H1 (cell line): Measurements from ENCODE around the gene BRCA2. TPM values are rescaled to one million over a fixed set of nuclear protein-coding genes. Genes with fewer than 3 reads are reported as not detected.

Source experiments
- CTCF ChIA-PET: fragments of 300-600 bp; sonication (Branson Sonifier 250); formaldehyde crosslinking; loops from one replicate; lab custom pipeline; 2021; ENCODE audit not compliant: partially characterized antibody; lab: Charles Lee
- POLR2A ChIA-PET: fragments of 300-600 bp; sonication (Branson Sonifier 250); formaldehyde crosslinking; loops from one replicate; lab custom pipeline; 2021; ENCODE audit warnings: inconsistent platforms; ENCODE audit not compliant: partially characterized antibody; lab: Charles Lee
- DNase-seq, 2 experiments: peaks; one replicate each; pipeline versions ENCODE4 v3.0.0 to v3.0.0-alpha.2; 2010 to 2022; ENCODE audit warnings: low spot score in 2 of 2, low read depth in 1 of 2, mixed read lengths in 1 of 2
- FAIRE-seq: peaks from 2 replicates; lab custom pipeline; 2011; peaks lifted over from hg19 to GRCh38; lab: Jason Lieb, UNC
- H2AFZ ChIP-seq: 2 replicates; pipeline ENCODE4 v1.8.1; 2012; ENCODE audit warnings: low read length, inconsistent platforms
- H2AK5ac ChIP-seq: 2 replicates; pipeline ENCODE4 v1.6.1; 2013; ENCODE audit warnings: low read depth, low read length
- H2BK120ac ChIP-seq: replicated peaks from 2 replicates; pipeline ENCODE3; 2013; ENCODE audit warnings: low read depth, low read length, inconsistent platforms
- H2BK12ac ChIP-seq: 2 replicates; pipeline ENCODE4 v1.6.1; 2013; ENCODE audit warnings: low read depth, low read length
- H2BK15ac ChIP-seq: 2 replicates; pipeline ENCODE4 v1.6.1; 2013; ENCODE audit warnings: low read length
- H2BK20ac ChIP-seq: 2 replicates; pipeline ENCODE4 v1.6.1; 2013; ENCODE audit warnings: low read length
- H2BK5ac ChIP-seq: 2 replicates; pipeline ENCODE4 v1.6.1; 2013; ENCODE audit warnings: low read depth, low read length
- H3K14ac ChIP-seq: 2 replicates; pipeline ENCODE4 v1.6.1; 2013; ENCODE audit warnings: inconsistent platforms; ENCODE audit not compliant: insufficient read length
- H3K18ac ChIP-seq: 2 replicates; pipeline ENCODE4 v1.6.1; 2013; ENCODE audit warnings: low read length; ENCODE audit errors: extremely low read depth
- H3K23ac ChIP-seq: 2 replicates; pipeline ENCODE4 v1.6.1; 2013; ENCODE audit warnings: inconsistent platforms; ENCODE audit not compliant: insufficient read length
- H3K23me2 ChIP-seq: 2 replicates; pipeline ENCODE4 v1.6.1; 2013; ENCODE audit warnings: low read depth, low read length
- H3K27ac ChIP-seq: 2 replicates; pipeline ENCODE4 v1.6.1; 2011; ENCODE audit warnings: low read depth, low read length, inconsistent platforms
- H3K27me3 ChIP-seq, 4 experiments: replicated peaks in 1 of 4; 1 replicate in 1 of 4; 2 replicates in 3 of 4; pipeline versions ENCODE4 v1.6.1 to v1.8.1; 2011 to 2013; ENCODE audit warnings: low read length in 3 of 4, mild to moderate bottlenecking in 3 of 4, inconsistent platforms in 2 of 4, mixed read lengths in 2 of 4, moderate library complexity in 1 of 4; ENCODE audit not compliant: control insufficient read depth in 3 of 4, insufficient read depth in 3 of 4; ENCODE audit errors: extremely low read depth in 1 of 4
- H3K36me3 ChIP-seq, 4 experiments: 2 replicates each; pipeline versions ENCODE4 v1.6.1 to v1.8.1; 2011 to 2013; ENCODE audit warnings: mild to moderate bottlenecking in 4 of 4, low read length in 3 of 4, moderate library complexity in 2 of 4, control low read depth in 1 of 4, inconsistent platforms in 1 of 4; ENCODE audit not compliant: insufficient read depth in 4 of 4, control insufficient read depth in 2 of 4
- H3K4ac ChIP-seq: replicated peaks from 2 replicates; pipeline ENCODE3; 2013; ENCODE audit warnings: low read length, low read depth, mixed read lengths, inconsistent platforms; ENCODE audit not compliant: insufficient read length
- H3K4me1 ChIP-seq, 4 experiments: replicated peaks in 1 of 4; 1 replicate in 1 of 4; 2 replicates in 3 of 4; pipeline versions ENCODE4 v1.6.1 to v1.8.1; 2011 to 2013; ENCODE audit warnings: low read length in 3 of 4, inconsistent platforms in 2 of 4, mixed read lengths in 1 of 4; ENCODE audit not compliant: insufficient read depth in 4 of 4, control insufficient read depth in 3 of 4
- H3K4me2 ChIP-seq, 2 experiments: 2 replicates each; pipeline versions ENCODE4 v1.6.1 to v1.8.1; 2011 to 2013; ENCODE audit warnings: low read depth in 2 of 2, low read length in 2 of 2, control low read depth in 1 of 2, inconsistent platforms in 1 of 2, mild to moderate bottlenecking in 1 of 2; ENCODE audit not compliant: insufficient read depth in 1 of 2
- H3K4me3 ChIP-seq, 4 experiments: fragments of 200-600, 300-600 bp in 1 of 4; sonication (generic), shearing (Covaris generic), sonication (Bioruptor Twin) in 1 of 4; 2 replicates each; pipeline versions ENCODE4 v1.5.1 to v1.8.1; 2011 to 2016; ENCODE audit warnings: low read length in 4 of 4, low read depth in 3 of 4, control low read depth in 2 of 4, inconsistent platforms in 2 of 4, mild to moderate bottlenecking in 2 of 4, mixed read lengths in 1 of 4, moderate library complexity in 1 of 4; ENCODE audit not compliant: insufficient read depth in 2 of 4; ENCODE audit errors: extremely low read depth in 1 of 4
- H3K56ac ChIP-seq: replicated peaks from 2 replicates; pipeline ENCODE3; 2013; ENCODE audit warnings: low read depth, mild to moderate bottlenecking, mixed read lengths, low read length, inconsistent platforms; ENCODE audit not compliant: insufficient read length
- H3K79me1 ChIP-seq: 2 replicates; pipeline ENCODE4 v1.6.1; 2013; ENCODE audit warnings: low read depth, low read length, control low read depth
- H3K79me2 ChIP-seq, 2 experiments: 2 replicates each; pipeline versions ENCODE4 v1.6.1 to v1.8.1; 2012 to 2013; ENCODE audit warnings: low read length in 2 of 2, mild to moderate bottlenecking in 2 of 2, inconsistent platforms in 1 of 2; ENCODE audit not compliant: insufficient read depth in 2 of 2, control insufficient read depth in 1 of 2
- H3K9ac ChIP-seq, 4 experiments: replicated peaks in 1 of 4; 1 replicate in 1 of 4; 2 replicates in 3 of 4; pipeline versions ENCODE4 v1.6.1 to v1.8.1; 2011 to 2013; ENCODE audit warnings: low read depth in 3 of 4, low read length in 3 of 4, control low read depth in 2 of 4, mild to moderate bottlenecking in 2 of 4, moderate library complexity in 2 of 4, inconsistent platforms in 1 of 4; ENCODE audit errors: extremely low read depth in 1 of 4
- H3K9me3 ChIP-seq, 2 experiments: 2 replicates each; pipeline versions ENCODE4 v1.6.1 to v1.8.1; 2012 to 2013; ENCODE audit warnings: mild to moderate bottlenecking in 2 of 2, moderate library complexity in 2 of 2, control low read depth in 1 of 2, inconsistent platforms in 1 of 2, low read depth in 1 of 2, low read length in 1 of 2, mixed read lengths in 1 of 2; ENCODE audit not compliant: insufficient read depth in 2 of 2
- H4K20me1 ChIP-seq, 2 experiments: replicated peaks in 1 of 2; 2 replicates each; pipeline versions ENCODE3 to v1.8.1; 2011 to 2013; ENCODE audit warnings: inconsistent platforms in 2 of 2, low read length in 2 of 2, mild to moderate bottlenecking in 1 of 2; ENCODE audit not compliant: insufficient read depth in 2 of 2, control insufficient read depth in 1 of 2
- H4K5ac ChIP-seq: 2 replicates; pipeline ENCODE4 v1.6.1; 2013; ENCODE audit warnings: low read length, low read depth, mixed read lengths, inconsistent platforms; ENCODE audit not compliant: insufficient read length
- H4K8ac ChIP-seq: 2 replicates; pipeline ENCODE4 v1.8.0; 2013; ENCODE audit warnings: mild to moderate bottlenecking, moderate library complexity, low read length, inconsistent platforms; ENCODE audit not compliant: insufficient read depth; ENCODE audit errors: extremely low read depth
- H4K91ac ChIP-seq: replicated peaks from 2 replicates; pipeline ENCODE3; 2013; ENCODE audit warnings: low read length, mixed read lengths, inconsistent platforms; ENCODE audit not compliant: insufficient read length
- BRCA1 ChIP-seq: IDR thresholded peaks from 2 replicates; pipeline ENCODE4 v1.6.1; 2012; ENCODE audit warnings: low read depth, low read length, improper control_type of control experiment
- EZH2 ChIP-seq: fragments of 200-600 bp; sonication (generic); IDR thresholded peaks from 2 replicates; pipeline ENCODE4 v1.7.1; 2012; ENCODE audit warnings: low read depth, mild to moderate bottlenecking, moderate library complexity, low read length, inconsistent platforms; ENCODE audit not compliant: severe bottlenecking
- HDAC2 ChIP-seq, 2 experiments: fragments of 300-600 bp in 1 of 2; sonication (generic) in 1 of 2; IDR thresholded peaks; 2 replicates each; pipeline ENCODE4 v1.6.1; 2011 to 2012; ENCODE audit warnings: low read depth in 2 of 2, low read length in 2 of 2, mild to moderate bottlenecking in 2 of 2, moderate library complexity in 2 of 2, borderline replicate concordance in 1 of 2, inconsistent platforms in 1 of 2
- JUN ChIP-seq: IDR thresholded peaks from 2 replicates; pipeline ENCODE4 v1.6.1; 2011; ENCODE audit warnings: low read depth, mild to moderate bottlenecking, improper control_type of control experiment, low read length
- KDM5A ChIP-seq: fragments of 200-600 bp; IDR thresholded peaks from 2 replicates; pipeline ENCODE4 v1.7.1; 2012; ENCODE audit warnings: mild to moderate bottlenecking, low read length, inconsistent platforms, mixed read lengths
- RXRA ChIP-seq: IDR thresholded peaks from 2 replicates; pipeline ENCODE4 v1.6.1; 2011; ENCODE audit warnings: low read depth, mild to moderate bottlenecking, low read length, moderate library complexity; ENCODE audit not compliant: insufficient read depth
- SP4 ChIP-seq: IDR thresholded peaks from 2 replicates; pipeline ENCODE4 v1.6.1; 2012; ENCODE audit warnings: low read length, inconsistent platforms
- SRF ChIP-seq: IDR thresholded peaks from 2 replicates; pipeline ENCODE4 v1.6.1; 2011; ENCODE audit warnings: mild to moderate bottlenecking, low read depth, low read length, moderate library complexity
- YY1 ChIP-seq: IDR thresholded peaks from 2 replicates; pipeline ENCODE4 v1.6.1; 2011; ENCODE audit warnings: low read depth, mild to moderate bottlenecking, low read length
- WGBS, 2 experiments: shearing (Covaris generic) in 1 of 2; methylation state at CpG; one replicate each; pipeline versions ENCODE4 v1.1.6 to v1.1.7; 2013 to 2015; ENCODE audit warnings: low lambda C conversion rate in 2 of 2, mixed read lengths in 2 of 2, inconsistent platforms in 1 of 2, low coverage in 1 of 2, missing lambda C conversion rate in 1 of 2; ENCODE audit not compliant: insufficient replicate concordance in 2 of 2, insufficient coverage in 1 of 2, insufficient read length in 1 of 2; ENCODE audit errors: extremely low coverage in 1 of 2, missing lambda C conversion rate in 1 of 2; 5-methylcytosine and 5-hydroxymethylcytosine counted together
- polyA plus RNA-seq, 7 experiments: library from polyadenylated mRNA; depleted of rRNA in 3 of 7; stranded (reverse) in 5 of 7; unstranded in 2 of 7; fragments of >200 nt in 5 of 7; fragments of 200-250 nt in 2 of 7; gene quantifications; 1 replicate in 5 of 7; 2 replicates in 1 of 7; 4 replicates in 1 of 7; pipeline versions ENCODE4 v1.2.1 to v1.2.3, GENCODE V29; 2011 to 2013; ENCODE audit warnings: missing spikeins in 2 of 7, mixed read lengths in 2 of 7
- total RNA-seq: library from RNA; stranded (reverse); fragmentation: NEBNext Ultra II Directional; extraction: Animal tissue kit (Norgen Biotek cat#: 25700); gene quantifications from 2 replicates; pipeline ENCODE4 v1.2.1, GENCODE V29; 2021

The BRCA2 gene
- total and polyA plus RNA-seq, 2 of the 8 experiments (the other 6 are each of a cell fraction or from before 2014, with no cell fraction given), result 4.2 to 24.9 TPM

DNA sequence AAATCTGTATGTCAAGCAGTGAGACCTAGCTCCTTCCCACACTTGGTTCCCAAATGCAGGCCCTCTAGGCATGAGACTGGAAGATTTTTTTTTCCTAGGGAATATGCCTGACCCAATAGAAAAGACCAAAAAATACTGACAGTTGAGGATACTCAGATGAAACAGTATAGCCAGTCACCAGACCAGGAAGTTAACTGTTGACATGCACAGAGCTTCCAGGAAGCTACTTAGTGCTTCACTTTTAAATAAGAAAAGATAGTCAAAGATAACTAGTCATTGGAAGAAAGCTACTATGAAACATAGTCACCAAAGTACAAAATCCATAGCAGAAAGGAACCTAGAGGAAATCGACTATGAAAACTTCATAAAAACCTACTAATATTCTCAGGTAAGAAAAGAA is 32.3 kb downstream of the BRCA2 start:
- Histone ChIP-seq H3K4me3 (no peak overlapping the region), H3K36me3 (peaks cover 0 to 13% (median 4%) of the 10 kb centered on the region in 4 experiments; a peak in 4 of 8 replicates), H2AFZ (no peak overlapping the region), H2BK120ac (no peak overlapping the region), H3K4me2 (no peak overlapping the region), H2AK5ac (no peak overlapping the region), H2BK15ac (no peak overlapping the region), H2BK5ac (no peak overlapping the region), H3K27ac (no peak overlapping the region), H3K79me2 (no peaks in the 10 kb centered on the region), H3K4me1 (no peaks in the 10 kb centered on the region), H3K56ac (no peak overlapping the region), H2BK12ac (no peak overlapping the region), H3K9me3 (no peaks in the 10 kb centered on the region), H3K18ac (no peak overlapping the region), H3K79me1 (no peaks in the 10 kb centered on the region), H4K5ac (no peak overlapping the region), H2BK20ac (no peak overlapping the region), H4K8ac (no peak overlapping the region), H3K23ac (no peak overlapping the region), H3K4ac (no peak overlapping the region), H3K23me2 (no peaks in the 10 kb centered on the region), H3K14ac (no peak overlapping the region), H3K9ac (no peak overlapping the region), H4K91ac (no peak overlapping the region), H3K27me3 (no peaks in the 10 kb centered on the region), H4K20me1 (no peaks in the 10 kb centered on the region)
- WGBS, 2 experiments, result 44% methylated on average over 1 of the region's 1 CpG; no CpG with 5 or more reads in 1 of the 2 experiments
- DNase-seq (no peak), FAIRE-seq (no peak)
- TF ChIP-seq JUN, result no peak
- no peak for TF ChIP-seq EZH2
- no peak for TF ChIP-seq SP4
- TF ChIP-seq YY1, result no peak
- no peak for TF ChIP-seq BRCA1
- TF ChIP-seq SRF, result no peak
- no peak for TF ChIP-seq KDM5A
- no peak for TF ChIP-seq HDAC2 (IDR thresholded peaks at IDR 0.05; ENCODE audit: borderline replicate concordance in 1 of 2, low read depth in 2 of 2, low read length in 2 of 2)
- TF ChIP-seq RXRA, result no peak
- ChIA-PET CTCF (interaction anchor here (1.5 kb wide), 1 partner anchor 13 kb away, joined by 5 read pairs; no protein-coding TSS in a partner anchor), POLR2A (interaction anchor here (0.9 kb wide), 1 partner anchor 32 kb away, joined by 3 read pairs; the partner anchor contains the start of gene BRCA2)
